Central memory CD8-positive, alpha-beta T cell (primary cell): ENCODE measurements around the gene IPO13.

ENCODE experiments used
- ATAC-seq: fragments of 150-1000 bp; cut with Tn5 transposase; replicated peaks from 2 replicates; pipeline ENCODE4 v1.10.0; 2022; ENCODE audit warnings: mild to moderate bottlenecking, moderate FRiP score, moderate number of reproducible peaks; ENCODE audit not compliant: poor library complexity, severe bottlenecking; ENCODE audit errors: extremely low read depth
- DNase-seq, 2 donors: peaks; one replicate each; pipeline ENCODE4 v3.0.0; 2021; ENCODE audit warnings: low spot score in 2 of 2
- H3K27ac Mint-ChIP-seq: one replicate; pipeline ENCODE4 v1.8.0; 2022; ENCODE audit warnings: low read depth, mild to moderate bottlenecking, moderate library complexity, mixed read lengths
- H3K27me3 Mint-ChIP-seq: one replicate; pipeline ENCODE4 v1.8.0; 2022; ENCODE audit warnings: mixed read lengths
- H3K36me3 Mint-ChIP-seq: one replicate; pipeline ENCODE4 v1.8.0; 2022; ENCODE audit warnings: mild to moderate bottlenecking, moderate library complexity, mixed read lengths; ENCODE audit not compliant: insufficient read depth
- H3K4me1 Mint-ChIP-seq: one replicate; pipeline ENCODE4 v1.8.0; 2022; ENCODE audit warnings: mixed read lengths
- H3K4me3 Mint-ChIP-seq: one replicate; pipeline ENCODE4 v1.8.0; 2022; ENCODE audit warnings: mild to moderate bottlenecking, moderate library complexity, mixed read lengths
- H3K9me3 Mint-ChIP-seq: one replicate; pipeline ENCODE4 v1.8.0; 2022; ENCODE audit warnings: mixed read lengths

Gene IPO13

DNA sequence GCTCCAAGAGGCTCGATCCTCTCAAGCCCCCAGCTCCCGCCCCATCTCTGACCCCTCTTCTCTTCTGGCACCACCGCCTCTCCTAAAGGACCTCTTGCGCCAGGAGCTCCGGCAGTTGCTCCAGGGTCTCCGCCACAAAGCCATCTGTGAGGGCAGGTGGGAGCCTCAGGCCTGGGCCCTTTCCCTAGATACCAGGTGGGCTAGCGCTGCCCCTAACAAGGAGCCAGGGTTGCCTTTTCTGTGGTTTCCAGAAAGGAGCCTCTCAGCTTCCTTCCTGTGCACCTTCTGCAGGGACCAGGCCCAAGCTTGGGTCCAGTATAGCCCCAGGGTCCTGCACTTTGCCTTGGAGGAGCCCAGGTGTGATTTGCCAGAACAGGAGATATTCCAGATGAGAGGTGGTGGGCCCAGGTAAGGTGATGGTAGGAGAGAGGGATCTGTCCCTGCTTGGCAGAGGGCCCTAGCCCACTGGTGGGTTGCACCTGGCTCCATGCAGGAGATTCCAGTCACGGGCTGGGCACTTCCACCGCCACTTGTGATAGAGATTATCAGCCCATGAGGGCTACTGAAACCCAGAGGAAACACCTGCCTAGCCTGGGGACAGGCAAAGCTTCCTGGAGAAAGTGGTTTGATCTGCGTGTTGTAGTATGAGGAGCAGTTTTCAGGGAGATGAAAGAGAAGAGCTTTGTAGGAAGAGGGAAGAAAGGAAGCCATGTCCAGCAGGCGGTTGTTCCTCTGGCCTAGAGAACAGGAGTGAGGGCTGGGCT, 45.7 kb downstream of the IPO13 start:
- H3K4me1 Mint-ChIP-seq: peaks cover 21% of the 10 kb centered on the region
- no peaks in the 10 kb centered on the region for H3K9me3 Mint-ChIP-seq
- no peaks in the 10 kb centered on the region for H3K27me3 Mint-ChIP-seq
- peak overlapping the region; percentile 94 for H3K4me3 Mint-ChIP-seq
- DNase-seq (no peak), ATAC-seq (no peak)
- H3K36me3 Mint-ChIP-seq: peaks cover 2% of the 10 kb centered on the region
- H3K27ac Mint-ChIP-seq: peak overlapping the region; percentile 81

- Mint-ChIP-seq H3K36me3 (peaks cover 2% of the 10 kb centered on the region), H3K27ac (no peak overlapping the region), H3K27me3 (no peaks in the 10 kb centered on the region), H3K9me3 (no peaks in the 10 kb centered on the region), H3K4me1 (peaks cover 21% of the 10 kb centered on the region), H3K4me3 (peak overlapping the region; percentile 94)
- DNase-seq: no peak
- ATAC-seq: no peak
Observed at GRCh38 chr1:43993206-43993914, 46.6 kb downstream of the IPO13 start.

DNA sequence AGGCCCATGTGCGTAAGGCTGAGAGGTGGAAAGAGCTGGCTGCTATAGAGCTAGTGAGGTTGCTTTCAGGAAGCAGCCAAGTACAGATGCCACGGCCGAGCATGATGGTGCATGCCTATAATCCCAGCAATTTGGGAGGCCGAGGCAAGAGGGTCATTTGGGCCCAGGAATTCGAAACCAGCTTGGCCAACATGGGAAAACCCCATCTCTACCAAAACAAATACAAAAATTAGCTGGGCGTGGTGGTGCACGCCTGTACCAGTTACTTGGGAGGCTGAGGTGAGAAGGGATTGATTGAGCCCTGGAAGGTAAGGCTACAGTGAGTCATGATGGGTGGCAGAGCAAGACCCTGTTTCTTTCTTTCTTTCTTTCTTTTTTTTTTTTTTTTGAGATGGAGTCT, 47.3 kb downstream of the IPO13 start:
- Mint-ChIP-seq H3K36me3 (peaks cover 2% of the 10 kb centered on the region), H3K4me1 (peaks cover 21% of the 10 kb centered on the region), H3K4me3 (no peak overlapping the region), H3K9me3 (no peaks in the 10 kb centered on the region), H3K27me3 (no peaks in the 10 kb centered on the region), H3K27ac (no peak overlapping the region)
- no peak for ATAC-seq
- DNase-seq: no peak

- Mint-ChIP-seq H3K4me3 (no peak overlapping the region), H3K36me3 (peaks cover 2% of the 10 kb centered on the region), H3K27ac (no peak overlapping the region), H3K4me1 (peaks cover 21% of the 10 kb centered on the region), H3K27me3 (no peaks in the 10 kb centered on the region), H3K9me3 (no peaks in the 10 kb centered on the region)
- ATAC-seq (no peak), DNase-seq (no peak)
Observed at GRCh38 chr1:43994794-43995790, 48.3 kb downstream of the IPO13 start.

DNA sequence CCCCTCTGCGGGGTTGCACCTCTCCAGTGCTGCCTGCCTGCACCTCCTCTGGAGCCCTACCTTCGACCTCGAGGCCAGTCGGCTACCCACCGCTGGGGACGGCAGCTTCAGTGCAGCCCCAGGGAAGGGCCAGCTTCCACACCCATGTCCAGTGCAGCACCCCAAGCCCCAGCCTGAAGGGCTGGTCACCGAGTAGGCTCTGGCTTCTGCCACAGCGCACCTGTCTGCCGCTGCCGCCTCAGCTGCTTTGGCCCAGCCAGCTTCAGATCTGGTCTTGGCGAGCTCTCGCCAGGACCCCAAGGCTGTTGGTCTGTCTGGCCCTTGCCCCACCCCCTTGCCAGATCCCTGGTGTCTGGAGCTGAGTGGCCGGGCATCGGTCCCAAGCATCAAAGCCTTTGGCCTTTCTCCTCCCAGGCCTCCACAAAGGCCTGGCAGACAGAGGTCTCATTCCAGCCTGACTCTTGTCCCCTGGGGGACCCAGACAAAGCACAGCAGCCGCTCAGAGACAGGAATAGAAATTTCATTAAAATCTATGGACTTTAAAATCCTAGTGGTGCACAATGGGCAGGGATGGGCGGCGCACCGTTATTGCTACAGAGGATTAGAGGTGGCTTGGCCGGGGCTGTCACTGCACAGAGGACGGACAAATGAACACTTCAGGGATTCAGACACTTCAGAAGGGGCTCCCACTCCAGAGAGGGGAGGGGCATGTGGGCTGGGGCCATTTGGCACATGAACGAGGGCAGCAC, 49.4 kb downstream of the IPO13 start:
- ATAC-seq (no peak), DNase-seq (no peak)
- H3K9me3 Mint-ChIP-seq: no peaks in the 10 kb centered on the region
- H3K27me3 Mint-ChIP-seq: no peaks in the 10 kb centered on the region
- H3K27ac Mint-ChIP-seq: no peak overlapping the region
- no peak overlapping the region for H3K4me3 Mint-ChIP-seq
- H3K36me3 Mint-ChIP-seq: peaks cover 2% of the 10 kb centered on the region
- H3K4me1 Mint-ChIP-seq: peaks cover 18% of the 10 kb centered on the region

DNA sequence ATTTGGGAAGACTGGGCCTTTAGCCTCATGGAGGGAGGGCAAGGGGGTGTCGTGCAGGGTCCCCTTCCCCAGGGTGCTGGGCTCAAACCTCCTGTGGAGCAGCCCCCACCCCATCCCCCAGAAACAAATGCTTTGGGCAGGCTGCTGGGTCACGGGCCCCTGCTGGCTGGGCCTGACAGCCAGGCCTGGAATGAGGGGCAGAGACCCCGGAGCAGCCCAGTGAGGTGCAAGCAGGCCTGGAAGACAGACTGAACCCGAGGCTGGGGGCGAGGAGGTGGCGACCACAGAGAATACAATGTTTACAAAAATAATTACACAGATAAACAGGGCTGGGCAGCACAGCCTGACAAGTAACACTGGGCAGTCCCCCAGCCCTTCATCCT, 50.0 kb downstream of the IPO13 start:
- ATAC-seq: no peak
- no peaks in the 10 kb centered on the region for H3K9me3 Mint-ChIP-seq
- H3K27me3 Mint-ChIP-seq: no peaks in the 10 kb centered on the region
- H3K4me3 Mint-ChIP-seq: no peak overlapping the region
- no peaks in the 10 kb centered on the region for H3K36me3 Mint-ChIP-seq
- H3K4me1 Mint-ChIP-seq: peaks cover 13% of the 10 kb centered on the region
- DNase-seq: no peak
- no peak overlapping the region for H3K27ac Mint-ChIP-seq

DNA sequence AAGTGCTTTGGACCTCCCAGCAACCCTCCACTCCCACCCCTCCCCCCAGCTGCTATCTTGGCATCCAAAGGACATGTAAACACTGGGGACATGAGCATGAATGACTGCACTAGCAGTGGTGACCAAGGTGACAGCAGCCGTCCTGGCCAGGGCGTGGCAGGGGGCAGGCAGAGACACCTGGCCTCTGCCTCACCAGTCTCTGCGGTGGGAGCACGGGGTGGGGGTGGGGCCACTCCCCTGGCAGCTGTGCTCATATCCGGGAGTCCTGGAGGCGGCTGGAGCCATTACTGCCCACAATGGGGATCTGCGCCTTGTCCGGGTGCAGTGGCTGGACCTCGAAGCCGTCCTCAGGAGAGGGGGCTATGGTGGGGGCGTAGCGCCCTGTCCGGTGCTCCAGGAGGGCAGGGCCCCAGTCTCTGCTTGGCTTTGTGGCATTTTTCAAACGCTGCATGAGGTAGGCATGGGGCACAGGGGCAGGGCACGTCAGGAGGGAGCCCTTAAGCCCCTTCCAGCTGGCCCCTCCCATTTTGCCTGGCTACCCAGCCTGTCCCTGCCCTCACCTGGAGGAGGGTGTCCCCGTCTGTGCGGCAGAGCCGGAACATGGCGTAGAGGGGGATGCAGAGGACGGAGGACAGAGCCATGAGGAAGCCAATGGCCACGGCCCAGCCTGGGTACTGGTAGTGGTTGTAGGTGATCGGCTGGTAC, 50.7 kb downstream of the IPO13 start:
- no peak overlapping the region for H3K4me3 Mint-ChIP-seq
- no peak overlapping the region for H3K27ac Mint-ChIP-seq
- DNase-seq: no peak
- H3K9me3 Mint-ChIP-seq: no peaks in the 10 kb centered on the region
- no peak for ATAC-seq
- H3K4me1 Mint-ChIP-seq: peaks cover 5% of the 10 kb centered on the region
- no peaks in the 10 kb centered on the region for H3K36me3 Mint-ChIP-seq
- H3K27me3 Mint-ChIP-seq: no peaks in the 10 kb centered on the region

GRCh38 chr1:43998000-43998378, 51.2 kb downstream of the IPO13 start:
- Mint-ChIP-seq H3K27me3 (no peaks in the 10 kb centered on the region), H3K4me1 (peaks cover under 1% of the 10 kb centered on the region), H3K36me3 (no peaks in the 10 kb centered on the region), H3K4me3 (no peak overlapping the region), H3K27ac (no peak overlapping the region), H3K9me3 (no peaks in the 10 kb centered on the region)
- DNase-seq (no peak), ATAC-seq (no peak)

DNA sequence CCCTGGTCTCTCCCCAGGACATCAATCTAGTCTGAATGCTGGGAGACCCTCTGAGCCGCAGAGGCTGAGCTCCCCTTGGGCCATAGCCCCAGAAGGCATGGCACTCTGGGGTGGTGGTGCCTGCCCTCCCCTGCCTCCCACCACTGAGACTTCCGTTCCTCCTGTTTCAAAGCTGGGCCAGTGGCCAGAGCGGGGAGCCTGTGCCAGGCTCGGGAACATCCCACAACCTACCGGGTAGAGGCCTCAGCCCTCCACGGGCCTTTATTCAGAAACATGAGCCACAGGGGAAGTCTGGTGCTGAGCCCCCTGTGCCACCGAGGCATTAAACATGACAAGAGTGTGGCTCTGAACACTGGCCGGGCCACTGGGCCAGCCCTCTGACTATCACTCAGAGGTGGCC, 52.7 kb downstream of the IPO13 start:
- ATAC-seq (no peak), DNase-seq (no peak)
- Mint-ChIP-seq H3K36me3 (no peaks in the 10 kb centered on the region), H3K27ac (no peak overlapping the region), H3K27me3 (no peaks in the 10 kb centered on the region), H3K4me1 (no peaks in the 10 kb centered on the region), H3K9me3 (no peaks in the 10 kb centered on the region), H3K4me3 (no peak overlapping the region)

DNA sequence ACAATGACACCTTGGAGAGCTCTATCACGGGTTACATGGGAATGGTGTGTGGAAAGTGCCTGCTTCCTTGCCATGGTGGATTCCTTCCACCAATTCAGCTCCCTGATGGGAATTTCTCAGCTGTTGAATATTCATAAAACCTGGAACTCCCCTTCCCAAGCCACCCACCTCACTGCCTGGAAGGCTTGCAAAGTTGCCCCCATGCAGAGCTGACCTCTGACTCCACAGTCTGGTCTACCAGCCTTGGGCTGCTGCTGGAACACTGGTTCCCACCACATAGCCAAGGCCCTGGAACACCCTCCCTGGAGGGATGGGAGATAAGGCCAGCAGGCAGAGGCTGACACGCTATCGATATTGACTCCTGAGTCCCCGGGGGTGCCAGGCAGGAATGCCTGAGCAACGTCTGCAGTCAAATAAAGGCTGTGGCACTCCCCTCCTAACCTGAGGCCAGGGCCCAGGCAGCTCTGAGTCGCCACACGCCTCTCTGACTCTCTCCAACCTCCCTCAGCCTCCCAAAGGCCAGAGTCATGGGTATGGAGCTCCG, 53.4 kb downstream of the IPO13 start:
- Mint-ChIP-seq H3K36me3 (no peaks in the 10 kb centered on the region), H3K27me3 (no peaks in the 10 kb centered on the region), H3K4me3 (no peak overlapping the region), H3K4me1 (no peaks in the 10 kb centered on the region), H3K27ac (no peak overlapping the region), H3K9me3 (no peaks in the 10 kb centered on the region)
- ATAC-seq (no peak), DNase-seq (no peak)

GRCh38 chr1:44002165-44002564, 55.4 kb downstream of the IPO13 start:
- H3K4me1 Mint-ChIP-seq: no peaks in the 10 kb centered on the region
- H3K27me3 Mint-ChIP-seq: no peaks in the 10 kb centered on the region
- no peak for ATAC-seq
- H3K27ac Mint-ChIP-seq: no peak overlapping the region
- H3K4me3 Mint-ChIP-seq: no peak overlapping the region
- no peaks in the 10 kb centered on the region for H3K36me3 Mint-ChIP-seq
- DNase-seq: no peak
- H3K9me3 Mint-ChIP-seq: no peaks in the 10 kb centered on the region
